ENCODE measurements around the gene GTF2E1. TPM values are rescaled to one million over a fixed set of nuclear protein-coding genes. Genes with fewer than 3 reads are reported as not detected.

GTF2E1 gene
- total and polyA plus RNA-seq, 9 of the 15 experiments (the other 6 are each of a cell fraction or from before 2014, with no cell fraction given), result 12.9 to 23.5 (median 15.4) TPM

GRCh38 chr3:120741837-120742197 is 727 bp upstream of the GTF2E1 start (continued):
- peak; percentile 91 for TF ChIP-seq MGA (IDR thresholded peaks at IDR 0.05)
- peak; percentile 44 for TF ChIP-seq CHD4 (IDR thresholded peaks at IDR 0.05; ENCODE audit: insufficient read depth, insufficient replicate concordance, low read depth, low read length, poor library complexity, severe bottlenecking)
- TF ChIP-seq RFX1 (IDR thresholded peaks at IDR 0.05), result peak; percentile 38; the same call in 1 of the 2 replicates
- TF ChIP-seq RCOR1 (IDR thresholded peaks at IDR 0.05; ENCODE audit: borderline replicate concordance in 1 of 2, low read depth in 2 of 2, low read length in 2 of 2), result peak in 1 of 2 experiments; percentile 55; a peak in 2 of 4 replicates
- TF ChIP-seq BCOR (IDR thresholded peaks at IDR 0.05), result peak; percentile 89
- 0 out of 2 replicates have a peak, but pooled peaks have one; percentile 79 for TF ChIP-seq GTF2E2 (tag; IDR thresholded peaks at IDR 0.05)
- TF ChIP-seq NBN (IDR thresholded peaks at IDR 0.05; ENCODE audit: low read depth), result no peak
